GM20000 (cell line): ENCODE results near the gene ACTR5.

Experiments
- DNase-seq: peaks from one replicate; pipeline ENCODE4 v3.0.0; 2012; ENCODE audit warnings: low spot score
- TF ChIP-seq, protein P1 (sequence below): IDR thresholded peaks from 2 replicates; pipeline ENCODE4 v1.5.1; 2012; ENCODE audit warnings: mild to moderate bottlenecking, control low read depth; ENCODE audit errors: extremely low read depth, missing control alignments

Gene ACTR5

DNA sequence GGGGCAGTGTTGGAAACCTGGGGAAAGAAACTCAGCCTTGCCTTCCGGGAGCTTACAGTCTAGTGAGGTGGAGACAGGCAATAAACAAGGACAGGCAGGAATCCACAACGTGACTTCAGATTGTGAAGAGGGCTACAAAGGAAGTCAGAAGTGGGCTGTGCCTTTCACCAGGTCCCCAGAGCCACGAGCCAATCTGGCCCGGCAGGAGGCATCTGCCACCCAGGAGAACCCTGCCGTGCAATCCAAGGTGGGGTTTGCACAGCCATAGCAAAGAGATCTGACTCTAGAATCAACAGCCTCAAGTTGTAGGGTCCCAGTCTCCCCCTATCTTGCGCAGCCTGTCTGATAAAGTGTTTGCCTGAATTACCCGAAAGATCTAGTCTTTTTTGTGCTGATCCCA lies 18.5 kb upstream of the ACTR5 start:
- DNase-seq: no peak
- TF ChIP-seq, protein P1, sequence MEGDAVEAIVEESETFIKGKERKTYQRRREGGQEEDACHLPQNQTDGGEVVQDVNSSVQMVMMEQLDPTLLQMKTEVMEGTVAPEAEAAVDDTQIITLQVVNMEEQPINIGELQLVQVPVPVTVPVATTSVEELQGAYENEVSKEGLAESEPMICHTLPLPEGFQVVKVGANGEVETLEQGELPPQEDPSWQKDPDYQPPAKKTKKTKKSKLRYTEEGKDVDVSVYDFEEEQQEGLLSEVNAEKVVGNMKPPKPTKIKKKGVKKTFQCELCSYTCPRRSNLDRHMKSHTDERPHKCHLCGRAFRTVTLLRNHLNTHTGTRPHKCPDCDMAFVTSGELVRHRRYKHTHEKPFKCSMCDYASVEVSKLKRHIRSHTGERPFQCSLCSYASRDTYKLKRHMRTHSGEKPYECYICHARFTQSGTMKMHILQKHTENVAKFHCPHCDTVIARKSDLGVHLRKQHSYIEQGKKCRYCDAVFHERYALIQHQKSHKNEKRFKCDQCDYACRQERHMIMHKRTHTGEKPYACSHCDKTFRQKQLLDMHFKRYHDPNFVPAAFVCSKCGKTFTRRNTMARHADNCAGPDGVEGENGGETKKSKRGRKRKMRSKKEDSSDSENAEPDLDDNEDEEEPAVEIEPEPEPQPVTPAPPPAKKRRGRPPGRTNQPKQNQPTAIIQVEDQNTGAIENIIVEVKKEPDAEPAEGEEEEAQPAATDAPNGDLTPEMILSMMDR: no peak

DNA sequence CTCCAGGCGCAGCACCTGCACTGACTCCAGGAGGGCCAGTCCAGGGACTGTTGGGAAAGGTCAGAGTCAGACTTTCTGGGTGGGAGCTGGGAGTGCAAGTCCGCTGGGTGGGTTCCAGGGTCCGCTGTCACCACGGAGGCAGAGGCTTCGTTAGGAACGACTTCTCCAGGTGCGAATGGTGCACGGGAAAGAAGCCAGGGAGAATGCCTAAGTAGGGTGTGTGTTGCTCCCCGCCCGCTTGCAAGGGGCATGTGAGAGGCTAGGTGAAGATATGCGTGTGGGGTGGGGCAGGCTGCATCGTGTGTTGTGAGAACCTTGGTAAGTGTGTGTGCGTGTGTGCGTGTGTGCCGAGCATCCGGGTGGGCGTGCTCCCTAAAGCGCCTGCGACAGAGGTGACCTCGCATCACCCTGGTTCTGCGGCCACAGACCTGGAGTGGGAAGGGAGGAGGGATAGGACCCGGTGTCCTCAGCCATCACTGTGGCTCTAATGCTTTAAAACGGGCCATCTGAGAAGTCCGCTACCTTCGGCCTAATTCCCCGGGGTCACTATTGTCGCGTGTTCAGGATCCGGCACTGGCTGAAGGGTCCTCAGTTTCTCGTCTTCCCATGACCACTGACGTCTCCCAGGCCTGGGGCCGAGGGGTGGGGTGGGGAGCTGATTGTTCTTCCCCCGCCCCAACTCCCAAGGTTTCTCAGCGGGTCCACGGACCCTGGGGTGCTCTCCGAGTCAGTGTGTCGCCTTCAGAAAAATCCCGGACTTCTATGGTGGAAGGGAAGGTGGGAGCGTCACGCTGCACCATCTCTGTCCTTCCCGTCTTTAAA lies 17.9 kb upstream of the ACTR5 start:
- TF ChIP-seq, protein P1: no peak
- DNase-seq: peak; percentile 25

DNA sequence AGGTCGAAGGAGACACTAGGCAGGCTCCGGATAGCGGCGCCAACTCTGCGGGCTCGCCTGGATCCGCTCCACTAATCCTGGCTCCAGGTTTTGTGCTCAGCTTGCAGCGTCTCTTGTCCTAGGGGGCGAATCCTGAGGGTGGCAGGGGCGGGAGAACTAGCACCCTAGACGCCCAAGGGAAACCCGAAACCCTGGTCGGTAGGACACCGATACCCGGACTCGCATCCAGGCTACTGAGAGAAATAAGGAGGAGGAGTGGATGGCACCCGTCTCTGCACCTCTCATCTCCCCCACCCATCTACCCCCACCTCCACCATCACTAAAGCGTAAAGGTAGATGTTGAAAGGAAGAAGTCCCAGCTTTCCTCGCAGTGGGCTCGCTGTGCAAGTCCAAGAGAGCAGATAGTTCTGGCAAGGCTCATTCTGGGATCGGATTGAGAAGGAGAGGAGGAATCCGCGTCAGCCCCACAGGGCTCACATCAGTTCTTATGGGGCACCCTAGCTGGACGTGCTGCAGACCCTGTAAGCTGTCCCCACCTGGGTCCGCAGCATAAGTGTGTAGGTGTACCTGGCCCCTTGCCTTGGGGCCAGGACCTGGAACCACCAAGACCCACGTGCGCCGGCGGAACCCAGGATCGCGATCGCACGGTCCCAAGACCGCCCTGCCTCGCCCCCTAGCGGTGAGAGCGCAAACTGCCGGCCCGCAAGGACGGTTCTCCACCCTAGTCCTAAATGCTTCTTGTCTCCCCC lies 17.1 kb upstream of the ACTR5 start:
- TF ChIP-seq, protein P1: peak; percentile 96

DNA sequence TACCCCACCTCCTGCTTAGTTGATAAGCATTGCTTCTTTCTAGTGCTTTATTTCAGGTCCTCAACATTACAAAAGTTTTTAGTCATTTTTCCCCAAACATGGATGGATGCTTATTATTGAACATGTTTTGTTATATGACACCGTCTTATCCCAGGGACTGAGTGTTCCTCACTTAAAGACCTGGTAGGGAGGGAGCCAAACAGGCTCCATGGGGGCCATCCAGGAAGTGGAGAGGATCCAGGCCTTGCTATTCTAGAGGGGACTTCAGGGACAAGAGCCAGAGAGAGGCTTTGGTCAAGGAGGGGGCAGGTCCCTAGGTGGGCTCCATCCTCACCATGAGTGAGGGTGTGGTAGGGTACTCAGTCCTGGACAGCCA lies 16.5 kb upstream of the ACTR5 start:
- TF ChIP-seq, protein P1: no peak
- no peak for DNase-seq

More for the DNA sequence above, 17.1 kb upstream of the ACTR5 start:
- DNase-seq: peak; percentile 83

DNA sequence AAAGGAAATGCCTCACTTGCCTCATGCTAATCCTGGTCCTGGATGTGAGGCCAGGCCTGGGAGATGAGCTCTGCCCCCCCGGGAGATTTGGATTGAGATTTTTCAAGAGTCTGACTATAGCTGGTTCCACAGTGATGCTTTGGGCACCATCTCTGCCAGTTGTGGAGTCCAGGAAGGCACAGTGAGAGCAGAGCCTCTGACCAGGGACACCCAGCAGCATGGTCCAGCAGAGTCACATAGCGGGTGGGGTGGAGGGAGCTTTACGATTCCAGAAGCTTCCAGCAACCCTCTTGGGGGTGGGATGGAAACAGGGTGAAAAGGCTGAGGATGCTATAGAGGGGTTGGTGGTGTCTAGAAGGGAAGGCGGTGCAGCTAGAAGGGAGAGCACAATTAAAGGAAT lies 15.3 kb upstream of the ACTR5 start:
- no peak for DNase-seq
- TF ChIP-seq, protein P1: no peak

DNA sequence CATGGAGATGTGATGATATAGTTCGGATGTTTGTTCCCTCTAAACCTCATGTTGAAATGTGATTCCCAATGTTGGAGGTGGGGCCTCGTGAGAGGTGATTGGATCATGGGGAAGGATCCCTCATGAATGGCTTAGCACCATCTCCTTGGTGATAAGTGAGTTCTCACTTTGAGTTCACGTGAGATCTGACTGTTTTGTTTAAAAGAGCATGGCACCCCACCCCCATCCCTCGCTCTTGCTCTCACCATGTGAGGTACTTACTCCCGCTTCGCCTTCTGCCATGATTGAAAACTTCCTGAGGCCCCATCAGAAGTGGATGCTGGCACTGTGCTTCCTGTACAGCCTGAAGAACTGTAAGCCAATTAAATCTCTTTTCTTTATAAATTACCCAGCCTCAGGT lies 13.1 kb upstream of the ACTR5 start:
- TF ChIP-seq, protein P1: no peak

DNA sequence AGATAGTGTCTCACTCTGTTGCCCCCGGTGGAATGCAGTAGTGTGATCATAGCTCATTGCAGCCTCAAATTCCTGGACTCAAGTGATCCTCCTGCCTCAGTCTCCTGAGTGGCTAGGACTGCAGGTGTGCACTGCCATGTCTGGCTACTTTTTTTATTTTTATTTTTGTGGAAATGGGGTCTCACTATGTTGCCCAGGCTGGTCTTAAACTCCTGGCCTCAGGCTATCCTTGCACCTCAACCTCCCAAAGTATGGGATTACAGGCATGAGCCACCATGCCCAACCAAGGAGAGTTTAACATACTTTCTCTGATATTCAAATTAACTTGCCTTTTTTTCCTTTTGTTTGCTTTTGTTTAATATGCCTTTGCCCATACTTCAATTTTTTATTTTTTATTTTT lies 10.4 kb upstream of the ACTR5 start:
- no peak for DNase-seq
- TF ChIP-seq, protein P1: no peak

More for the DNA sequence above, 13.1 kb upstream of the ACTR5 start:
- DNase-seq: no peak
